K562 (cell line): ENCODE results near the gene IRAK3. TPM values are rescaled to one million over a fixed set of nuclear protein-coding genes. Genes with fewer than 3 reads are reported as not detected.

Experiments used
- ARHGAP35 ChIP-seq: fragments of 450-650 bp; IDR thresholded peaks from 2 replicates; pipeline ENCODE4 v1.6.1; 2018; ENCODE audit not compliant: partially characterized antibody
- DNMT1 ChIP-seq: fragments of 450-650 bp; IDR thresholded peaks from 2 replicates; pipeline ENCODE4 v1.6.1; 2016; ENCODE audit warnings: antibody characterized with exemption, mild to moderate bottlenecking
- FUS ChIP-seq: fragments of 200-400 bp; formaldehyde crosslinking; optimal IDR thresholded peaks from 2 replicates; pipeline ENCODE3; 2017; ENCODE audit warnings: low read depth, low read length
- HEY1 ChIP-seq: fragments of 250-450 bp; sonication (Bioruptor Pico); IDR thresholded peaks from 2 replicates; pipeline ENCODE4 v1.5.0; 2020; ENCODE audit warnings: mild to moderate bottlenecking, moderate library complexity, borderline replicate concordance
- KLF1 ChIP-seq: fragments of 450-650 bp; IDR thresholded peaks from 2 replicates; pipeline ENCODE4 v1.6.1; 2016; ENCODE audit warnings: missing genetic modification characterization, missing compliant biosample characterization
- MYNN ChIP-seq, 2 experiments: sonication (generic); formaldehyde crosslinking in 1 of 2; IDR thresholded peaks; 2 replicates each; pipeline versions ENCODE4 v1.5.0 to v1.6.1; 2016 to 2020; ENCODE audit warnings: antibody characterized with exemption in 1 of 2, missing genetic modification reagents in 1 of 2
- PTBP1 ChIP-seq: fragments of 200-400 bp; formaldehyde crosslinking; IDR thresholded peaks from 2 replicates; pipeline ENCODE4 v1.6.1; 2017; ENCODE audit warnings: low read depth, low read length
- RAD21 ChIP-seq, 2 experiments: fragments of 250-450 bp in 1 of 2; fragments of 450-650 bp in 1 of 2; sonication (Bioruptor Pico) in 1 of 2; formaldehyde crosslinking in 1 of 2; IDR thresholded peaks in 1 of 2; conservative IDR thresholded peaks in 1 of 2; 2 replicates each; pipeline versions ENCODE4 v1.4.0 to v1.8.0; 2020 to 2022; ENCODE audit warnings: mild to moderate bottlenecking in 2 of 2, moderate library complexity in 1 of 2
- SMAD1 ChIP-seq: fragments of 150-350 bp; IDR thresholded peaks from 2 replicates; pipeline ENCODE4 v1.6.1; 2014; ENCODE audit warnings: low read length, low read depth; ENCODE audit not compliant: partially characterized antibody
- SPI1 ChIP-seq: IDR thresholded peaks from 2 replicates; pipeline ENCODE4 v1.6.1; 2011; ENCODE audit warnings: low read depth, low read length, control low read depth, borderline replicate concordance
- TBP ChIP-seq: optimal IDR thresholded peaks from 2 replicates; pipeline ENCODE3; 2011; ENCODE audit warnings: low read depth, low read length, improper control_type of control experiment
- TEAD1 ChIP-seq, 2 experiments: fragments of 450-650 bp in 1 of 2; sonication (generic) in 1 of 2; formaldehyde crosslinking; IDR thresholded peaks; 2 replicates each; pipeline versions ENCODE4 v1.4.0 to v1.8.0; 2020 to 2022; ENCODE audit warnings: mild to moderate bottlenecking in 2 of 2, missing genetic modification reagents in 1 of 2
- YBX1 ChIP-seq: fragments of 450-650 bp; IDR thresholded peaks from 2 replicates; pipeline ENCODE4 v1.7.1; 2016; ENCODE audit warnings: mild to moderate bottlenecking
- polyA plus RNA-seq, 8 experiments: library from polyadenylated mRNA; depleted of rRNA in 4 of 8; stranded (reverse) in 5 of 8; unstranded in 3 of 8; fragments of >200 nt; fragmentation: Nextera tagmentation in 2 of 8; fragmentation: Illumina TruSeq in 1 of 8; extraction: Ambion mirVana in 2 of 8; extraction: Trizol in 1 of 8; gene quantifications; 2 replicates each; pipeline versions ENCODE4 v1.2.1 to v1.2.3, GENCODE V29; 2011 to 2014; ENCODE audit warnings: inconsistent platforms in 1 of 8, missing spikeins in 1 of 8
- total RNA-seq, 7 experiments: library from RNA; depleted of rRNA in 6 of 7; stranded (reverse); fragments of >200 nt in 6 of 7; fragmentation: Illumina TruSeq in 2 of 7; extraction: Trizol in 2 of 7; gene quantifications; 2 replicates each; pipeline versions ENCODE4 v1.2.1 to v1.2.3, GENCODE V29; 2011 to 2021; ENCODE audit warnings: low replicate concordance in 1 of 7
- TF ChIP-seq, protein P1 (sequence below), 3 experiments: fragments of 200-800 bp in 1 of 3; fragments of 250-450 bp in 1 of 3; fragments of 450-650 bp in 1 of 3; sonication (Bioruptor Pico) in 1 of 3; sonication (Bioruptor generic) in 1 of 3; formaldehyde crosslinking in 1 of 3; IDR thresholded peaks; 2 replicates each; pipeline versions ENCODE4 v1.6.1 to v1.8.0; 2016 to 2022; ENCODE audit warnings: mild to moderate bottlenecking in 2 of 3, missing genetic modification characterization in 2 of 3, missing compliant biosample characterization in 1 of 3, moderate library complexity in 1 of 3
- TF ChIP-seq, protein P2 (sequence below): fragments of 250-450 bp; sonication (Bioruptor Pico); IDR thresholded peaks from 2 replicates; pipeline ENCODE4 v1.4.0; 2020; ENCODE audit warnings: borderline replicate concordance
- TF ChIP-seq, protein P3 (sequence below), 2 experiments: fragments of 450-650 bp; IDR thresholded peaks; 2 replicates each; pipeline ENCODE4 v1.6.1; 2016
- TF ChIP-seq, protein P4 (sequence below): sonication (generic); formaldehyde crosslinking; IDR thresholded peaks from 2 replicates; pipeline ENCODE4 v1.9.0; 2022; ENCODE audit warnings: mild to moderate bottlenecking, missing genetic modification reagents

The IRAK3 gene
- total and polyA plus RNA-seq, 9 of the 15 experiments (the other 6 are each of a cell fraction or from before 2014, with no cell fraction given), result 0.06 to 0.09 (median 0.07) TPM; not detected in 6

DNA sequence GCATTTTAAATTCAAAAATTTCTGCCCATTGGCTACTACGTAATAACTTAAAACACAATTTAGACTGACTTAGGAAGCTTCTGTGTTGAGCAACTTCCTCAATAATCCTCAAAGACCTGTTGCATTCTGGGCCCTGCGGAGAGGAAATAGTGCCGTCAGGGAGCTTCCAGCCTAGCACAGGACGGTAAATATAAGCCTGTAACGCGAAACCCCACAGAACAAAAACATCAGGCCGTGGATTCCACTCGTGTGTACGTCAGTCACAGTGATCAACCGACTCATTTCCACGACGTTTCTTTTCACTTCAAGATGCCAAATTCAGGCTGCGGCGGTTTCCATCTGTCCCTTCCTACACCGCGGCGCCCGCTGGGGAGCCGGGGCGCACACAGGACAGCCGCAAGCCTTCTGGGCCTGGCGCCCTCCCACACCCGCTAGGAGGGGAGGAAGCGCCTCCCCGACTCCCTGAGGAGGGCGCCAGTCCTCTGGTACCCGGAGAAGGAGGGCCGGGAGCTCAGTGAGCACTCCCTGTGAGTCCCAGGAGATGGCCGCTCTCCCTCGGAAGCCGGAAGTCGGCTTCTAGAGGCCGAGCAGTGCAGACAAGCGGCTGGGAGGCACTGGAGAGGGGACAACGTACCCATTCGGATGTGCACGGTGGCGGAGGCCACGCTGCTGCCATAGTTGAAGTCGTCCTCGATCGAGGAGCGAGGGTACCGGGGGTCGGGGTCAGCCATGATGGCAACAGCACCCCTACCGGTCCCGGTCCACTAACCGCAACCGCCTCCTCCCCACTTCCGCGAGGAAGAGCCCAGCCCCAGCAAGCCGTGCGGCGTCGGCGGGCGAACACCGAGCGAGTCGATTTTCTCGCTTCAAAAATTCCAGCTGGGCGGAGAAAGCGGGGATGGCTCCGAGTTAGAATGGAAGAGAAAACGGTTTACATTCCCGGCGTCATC lies 19.5 kb upstream of the IRAK3 start, which contains the start of gene TMBIM4 (continued):
- TF ChIP-seq, protein P1, sequence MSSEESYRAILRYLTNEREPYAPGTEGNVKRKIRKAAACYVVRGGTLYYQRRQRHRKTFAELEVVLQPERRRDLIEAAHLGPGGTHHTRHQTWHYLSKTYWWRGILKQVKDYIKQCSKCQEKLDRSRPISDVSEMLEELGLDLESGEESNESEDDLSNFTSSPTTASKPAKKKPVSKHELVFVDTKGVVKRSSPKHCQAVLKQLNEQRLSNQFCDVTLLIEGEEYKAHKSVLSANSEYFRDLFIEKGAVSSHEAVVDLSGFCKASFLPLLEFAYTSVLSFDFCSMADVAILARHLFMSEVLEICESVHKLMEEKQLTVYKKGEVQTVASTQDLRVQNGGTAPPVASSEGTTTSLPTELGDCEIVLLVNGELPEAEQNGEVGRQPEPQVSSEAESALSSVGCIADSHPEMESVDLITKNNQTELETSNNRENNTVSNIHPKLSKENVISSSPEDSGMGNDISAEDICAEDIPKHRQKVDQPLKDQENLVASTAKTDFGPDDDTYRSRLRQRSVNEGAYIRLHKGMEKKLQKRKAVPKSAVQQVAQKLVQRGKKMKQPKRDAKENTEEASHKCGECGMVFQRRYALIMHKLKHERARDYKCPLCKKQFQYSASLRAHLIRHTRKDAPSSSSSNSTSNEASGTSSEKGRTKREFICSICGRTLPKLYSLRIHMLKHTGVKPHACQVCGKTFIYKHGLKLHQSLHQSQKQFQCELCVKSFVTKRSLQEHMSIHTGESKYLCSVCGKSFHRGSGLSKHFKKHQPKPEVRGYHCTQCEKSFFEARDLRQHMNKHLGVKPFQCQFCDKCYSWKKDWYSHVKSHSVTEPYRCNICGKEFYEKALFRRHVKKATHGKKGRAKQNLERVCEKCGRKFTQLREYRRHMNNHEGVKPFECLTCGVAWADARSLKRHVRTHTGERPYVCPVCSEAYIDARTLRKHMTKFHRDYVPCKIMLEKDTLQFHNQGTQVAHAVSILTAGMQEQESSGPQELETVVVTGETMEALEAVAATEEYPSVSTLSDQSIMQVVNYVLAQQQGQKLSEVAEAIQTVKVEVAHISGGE (CRISPR knock-in tag; IDR thresholded peaks at IDR 0.05), result peak; percentile 16 to 92 (median 20); a peak in 4 of 6 replicates
- peak; percentile 86 for TF ChIP-seq TBP
- TF ChIP-seq SPI1, result peak; percentile 76; the same call in 1 of the 2 replicates
- no peak for TF ChIP-seq ARHGAP35
- TF ChIP-seq RAD21 (CRISPR knock-in tag; conservative IDR thresholded peaks at IDR 0.05 in 1 of 2, IDR thresholded peaks at IDR 0.05 in 1 of 2), result 0 out of 4 replicates have a peak, but pooled peaks of 1 of the 2 experiments have one; percentile 8
- TF ChIP-seq FUS, result no peak
- TF ChIP-seq SMAD1, result no peak
- TF ChIP-seq DNMT1, result no peak
- TF ChIP-seq, protein P2, sequence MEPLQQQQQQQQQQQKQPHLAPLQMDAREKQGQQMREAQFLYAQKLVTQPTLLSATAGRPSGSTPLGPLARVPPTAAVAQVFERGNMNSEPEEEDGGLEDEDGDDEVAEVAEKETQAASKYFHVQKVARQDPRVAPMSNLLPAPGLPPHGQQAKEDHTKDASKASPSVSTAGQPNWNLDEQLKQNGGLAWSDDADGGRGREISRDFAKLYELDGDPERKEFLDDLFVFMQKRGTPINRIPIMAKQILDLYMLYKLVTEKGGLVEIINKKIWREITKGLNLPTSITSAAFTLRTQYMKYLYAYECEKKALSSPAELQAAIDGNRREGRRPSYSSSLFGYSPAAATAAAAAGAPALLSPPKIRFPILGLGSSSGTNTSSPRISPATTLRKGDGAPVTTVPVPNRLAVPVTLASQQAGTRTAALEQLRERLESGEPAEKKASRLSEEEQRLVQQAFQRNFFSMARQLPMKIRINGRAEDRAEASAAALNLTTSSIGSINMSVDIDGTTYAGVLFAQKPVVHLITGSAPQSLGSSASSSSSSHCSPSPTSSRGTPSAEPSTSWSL, result no peak
- TF ChIP-seq, protein P3, sequence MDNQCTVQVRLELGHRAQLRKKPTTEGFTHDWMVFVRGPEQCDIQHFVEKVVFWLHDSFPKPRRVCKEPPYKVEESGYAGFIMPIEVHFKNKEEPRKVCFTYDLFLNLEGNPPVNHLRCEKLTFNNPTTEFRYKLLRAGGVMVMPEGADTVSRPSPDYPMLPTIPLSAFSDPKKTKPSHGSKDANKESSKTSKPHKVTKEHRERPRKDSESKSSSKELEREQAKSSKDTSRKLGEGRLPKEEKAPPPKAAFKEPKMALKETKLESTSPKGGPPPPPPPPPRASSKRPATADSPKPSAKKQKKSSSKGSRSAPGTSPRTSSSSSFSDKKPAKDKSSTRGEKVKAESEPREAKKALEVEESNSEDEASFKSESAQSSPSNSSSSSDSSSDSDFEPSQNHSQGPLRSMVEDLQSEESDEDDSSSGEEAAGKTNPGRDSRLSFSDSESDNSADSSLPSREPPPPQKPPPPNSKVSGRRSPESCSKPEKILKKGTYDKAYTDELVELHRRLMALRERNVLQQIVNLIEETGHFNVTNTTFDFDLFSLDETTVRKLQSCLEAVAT (IDR thresholded peaks at IDR 0.05), result peak in 1 of 2 experiments; percentile 100; a peak in 2 of 4 replicates
- no peak for TF ChIP-seq YBX1
- TF ChIP-seq, protein P4, sequence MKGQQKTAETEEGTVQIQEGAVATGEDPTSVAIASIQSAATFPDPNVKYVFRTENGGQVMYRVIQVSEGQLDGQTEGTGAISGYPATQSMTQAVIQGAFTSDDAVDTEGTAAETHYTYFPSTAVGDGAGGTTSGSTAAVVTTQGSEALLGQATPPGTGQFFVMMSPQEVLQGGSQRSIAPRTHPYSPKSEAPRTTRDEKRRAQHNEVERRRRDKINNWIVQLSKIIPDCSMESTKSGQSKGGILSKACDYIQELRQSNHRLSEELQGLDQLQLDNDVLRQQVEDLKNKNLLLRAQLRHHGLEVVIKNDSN (CRISPR knock-in tag), result no peak
- TF ChIP-seq KLF1, result peak; percentile 74; the same call in 1 of the 2 replicates
- TF ChIP-seq PTBP1, result no peak
- TF ChIP-seq HEY1 (CRISPR knock-in tag), result no peak
- TF ChIP-seq MYNN (IDR thresholded peaks at IDR 0.05), result 0 out of 2 replicates have a peak, but pooled peaks have one; percentile 15
- TF ChIP-seq MYNN (CRISPR knock-in tag; IDR thresholded peaks at IDR 0.05), result no peak
- peak; percentile 52 to 72; a peak in 3 of 4 replicates for TF ChIP-seq TEAD1 (CRISPR knock-in tag; IDR thresholded peaks at IDR 0.05)
